22Rv1 (cell line): ENCODE measurements around the gene GSC.

Experiments
- ZFX ChIP-seq: fragments of 450-650 bp; IDR thresholded peaks from 2 replicates; pipeline ENCODE4 v1.6.1; 2017; ENCODE audit warnings: antibody characterized with exemption, borderline replicate concordance
- TF ChIP-seq, protein P1 (sequence below): fragments of 450-650 bp; IDR thresholded peaks from 2 replicates; pipeline ENCODE4 v1.5.1; 2017; ENCODE audit warnings: mild to moderate bottlenecking

- TF ChIP-seq, protein P1, sequence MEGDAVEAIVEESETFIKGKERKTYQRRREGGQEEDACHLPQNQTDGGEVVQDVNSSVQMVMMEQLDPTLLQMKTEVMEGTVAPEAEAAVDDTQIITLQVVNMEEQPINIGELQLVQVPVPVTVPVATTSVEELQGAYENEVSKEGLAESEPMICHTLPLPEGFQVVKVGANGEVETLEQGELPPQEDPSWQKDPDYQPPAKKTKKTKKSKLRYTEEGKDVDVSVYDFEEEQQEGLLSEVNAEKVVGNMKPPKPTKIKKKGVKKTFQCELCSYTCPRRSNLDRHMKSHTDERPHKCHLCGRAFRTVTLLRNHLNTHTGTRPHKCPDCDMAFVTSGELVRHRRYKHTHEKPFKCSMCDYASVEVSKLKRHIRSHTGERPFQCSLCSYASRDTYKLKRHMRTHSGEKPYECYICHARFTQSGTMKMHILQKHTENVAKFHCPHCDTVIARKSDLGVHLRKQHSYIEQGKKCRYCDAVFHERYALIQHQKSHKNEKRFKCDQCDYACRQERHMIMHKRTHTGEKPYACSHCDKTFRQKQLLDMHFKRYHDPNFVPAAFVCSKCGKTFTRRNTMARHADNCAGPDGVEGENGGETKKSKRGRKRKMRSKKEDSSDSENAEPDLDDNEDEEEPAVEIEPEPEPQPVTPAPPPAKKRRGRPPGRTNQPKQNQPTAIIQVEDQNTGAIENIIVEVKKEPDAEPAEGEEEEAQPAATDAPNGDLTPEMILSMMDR = no peak
- TF ChIP-seq ZFX = no peak
Measured at GRCh38 chr14:94772548-94772947, 2.6 kb upstream of the GSC start.
